CD4-positive, alpha-beta T cell (primary cell): Measurements from ENCODE around the gene DCLRE1B. TPM values are rescaled to one million over a fixed set of nuclear protein-coding genes. Genes with fewer than 3 reads are reported as not detected.

Experiments used
- ATAC-seq: fragments of 200-7000 bp; cut with Tn5 transposase; one replicate; pipeline ENCODE4 v1.10.0; 2022; ENCODE audit warnings: mild to moderate bottlenecking; ENCODE audit not compliant: poor library complexity
- CTCF ChIA-PET: fragments of 350-600 bp; sonication (Branson Sonifier 250); formaldehyde crosslinking; loops from one replicate; lab custom pipeline; 2021; ENCODE audit warnings: antibody characterized with exemption, inconsistent platforms; lab: Charles Lee
- POLR2A ChIA-PET: fragments of 350-600 bp; sonication (Branson Sonifier 250); formaldehyde crosslinking; loops from one replicate; lab custom pipeline; 2021; ENCODE audit warnings: antibody characterized with exemption, inconsistent platforms; lab: Charles Lee
- DNase-seq, 14 experiments: peaks; one replicate each; pipeline ENCODE4 v3.0.0-alpha.2; 2013 to 2020; ENCODE audit warnings: mixed read lengths in 2 of 14
- H3K27ac ChIP-seq, 2 donors: one replicate each; pipeline versions ENCODE4 v1.5.1 to v1.7.0; 2013; ENCODE audit warnings: low read length in 2 of 2, low read depth in 1 of 2, mild to moderate bottlenecking in 1 of 2
- H3K27me3 ChIP-seq, 2 experiments: 1 replicate in 1 of 2; 2 replicates in 1 of 2; pipeline versions ENCODE4 v1.6.1 to v1.7.0; 2013; ENCODE audit warnings: low read length in 2 of 2, control low read depth in 1 of 2, mild to moderate bottlenecking in 1 of 2, moderate library complexity in 1 of 2; ENCODE audit not compliant: insufficient read depth in 2 of 2, control insufficient read depth in 1 of 2
- H3K36me3 ChIP-seq: one replicate; pipeline ENCODE4 v1.6.1; 2013; ENCODE audit warnings: low read length, control low read depth; ENCODE audit not compliant: insufficient read depth
- H3K4me1 ChIP-seq: one replicate; pipeline ENCODE4 v1.6.1; 2013; ENCODE audit warnings: low read length, control low read depth; ENCODE audit not compliant: insufficient read depth
- H3K4me3 ChIP-seq: one replicate; pipeline ENCODE4 v1.5.1; 2013; ENCODE audit warnings: mild to moderate bottlenecking, low read length, moderate library complexity
- H3K9me3 ChIP-seq, 2 experiments: 1 replicate in 1 of 2; 2 replicates in 1 of 2; pipeline versions ENCODE4 v1.6.1 to v1.7.0; 2013; ENCODE audit warnings: low read length in 2 of 2, mild to moderate bottlenecking in 2 of 2, control low read depth in 1 of 2, moderate library complexity in 1 of 2; ENCODE audit not compliant: control insufficient read depth in 1 of 2, insufficient read depth in 1 of 2
- H3K27ac Mint-ChIP-seq: one replicate; pipeline ENCODE4 v1.8.0; 2020; ENCODE audit warnings: mixed read lengths
- H3K27me3 Mint-ChIP-seq: one replicate; pipeline ENCODE4 v1.8.0; 2021; ENCODE audit warnings: mixed read lengths
- H3K36me3 Mint-ChIP-seq: one replicate; pipeline ENCODE4 v1.8.0; 2021; ENCODE audit warnings: low read depth, mixed read lengths
- H3K4me1 Mint-ChIP-seq: one replicate; pipeline ENCODE4 v1.8.0; 2021; ENCODE audit warnings: low read depth, mixed read lengths
- H3K4me3 Mint-ChIP-seq: one replicate; pipeline ENCODE4 v1.8.0; 2020; ENCODE audit warnings: mild to moderate bottlenecking, mixed read lengths
- H3K9me3 Mint-ChIP-seq: one replicate; pipeline ENCODE4 v1.8.0; 2020; ENCODE audit warnings: mixed read lengths
- CTCF ChIP-seq: fragments of 200-600 bp; IDR thresholded peaks from one replicate; pipeline ENCODE4 v1.8.0; 2022; ENCODE audit warnings: antibody characterized with exemption, mild to moderate bottlenecking
- intact Hi-C, 2 experiments: fragments of 100-400 bp; cut with DNase I in 1 of 2; cut with micrococcal nuclease in 1 of 2; formaldehyde crosslinking; loops; one replicate each; pipeline versions ENCODE4 v1.15.1 to v1.9.0; 2023 to 2025; cut with DNase I, micrococcal nuclease
- total RNA-seq, 174 experiments: library from RNA in 2 of 174; stranded (reverse) in 2 of 174; gene quantifications; one replicate each; pipeline ENCODE4 v1.2.3 and lab custom pipeline; 2021 to 2026

The DCLRE1B gene
- total RNA-seq, 2 experiments from 2014 or later: 6.4 to 6.8 TPM

DNA sequence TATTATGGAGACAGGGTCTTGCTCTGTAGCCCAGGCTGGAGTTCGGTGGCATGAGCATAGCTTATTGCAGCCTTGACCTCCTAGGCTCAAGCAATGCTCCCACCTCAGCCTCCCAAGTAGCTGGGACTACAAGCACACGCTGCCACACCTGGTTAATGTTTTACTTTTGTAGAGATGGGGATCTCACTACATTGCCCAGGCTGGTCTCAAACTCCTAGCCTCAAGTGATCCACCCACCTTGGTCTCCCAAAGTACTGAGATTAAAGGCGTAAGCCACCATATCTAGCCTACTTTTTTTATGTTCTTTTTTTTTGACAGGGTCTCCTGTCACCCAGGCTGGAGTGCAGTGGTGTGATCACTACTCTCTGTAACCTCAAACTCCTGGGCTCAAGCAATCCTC is 11.9 kb upstream of the DCLRE1B start:
- peaks cover 5% of the 10 kb centered on the region for H3K4me1 Mint-ChIP-seq
- H3K4me3 Mint-ChIP-seq: no peak overlapping the region
- intact Hi-C loops: no loop called here
- H3K9me3 ChIP-seq: no peaks in the 10 kb centered on the region
- H3K36me3 Mint-ChIP-seq: peaks cover 46% of the 10 kb centered on the region
- POLR2A ChIA-PET: interaction anchor here (1.8 kb wide), 1 partner anchor 11 kb away, joined by 9 read pairs; the partner anchor contains the start of genes AP4B1 and DCLRE1B
- H3K27ac Mint-ChIP-seq: peak overlapping the region; percentile 13
- no peaks in the 10 kb centered on the region for H3K27me3 Mint-ChIP-seq
- TF ChIP-seq CTCF: no peak
- H3K4me3 ChIP-seq: no peak overlapping the region
- no peak overlapping the region for H3K27ac ChIP-seq
- no peaks in the 10 kb centered on the region for H3K27me3 ChIP-seq
- DNase-seq (no peak), ATAC-seq (no peak)
- peaks cover 44% of the 10 kb centered on the region for H3K36me3 ChIP-seq
- CTCF ChIA-PET: interaction anchor here (1.2 to 1.9 kb wide), 2 partner anchors 23 to 25 kb away, joined by 4 read pairs; no protein-coding TSS in a partner anchor
- H3K4me1 ChIP-seq: no peaks in the 10 kb centered on the region
- no peaks in the 10 kb centered on the region for H3K9me3 Mint-ChIP-seq

DNA sequence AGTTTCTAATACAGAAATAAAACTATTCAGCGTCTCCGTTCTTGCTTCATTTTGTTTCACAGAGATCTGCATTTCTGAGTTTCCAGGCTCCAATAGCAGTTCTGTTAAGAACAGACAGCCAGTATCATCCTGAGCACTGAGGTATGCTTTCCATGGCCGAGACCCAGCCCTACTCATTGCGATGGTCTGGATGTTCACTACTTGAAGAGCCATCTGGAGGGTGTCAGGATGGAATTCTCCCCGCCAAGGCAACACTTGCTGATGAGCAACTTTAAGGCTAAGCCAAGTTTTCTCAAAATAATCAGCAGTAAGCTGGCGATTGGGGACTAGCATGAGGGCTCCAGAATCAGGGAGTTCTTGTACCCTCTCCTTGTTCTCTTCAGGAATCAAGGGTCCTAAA is 10.0 kb upstream of the DCLRE1B start:
- no peaks in the 10 kb centered on the region for H3K4me1 ChIP-seq
- POLR2A ChIA-PET: interaction anchor here (2.2 kb wide), 1 partner anchor 9 kb away, joined by 8 read pairs; the partner anchor contains the start of gene AP4B1
- TF ChIP-seq CTCF: no peak
- Mint-ChIP-seq H3K27ac (peak overlapping the region; percentile 5), H3K4me1 (peaks cover 14% of the 10 kb centered on the region), H3K36me3 (peaks cover 65% of the 10 kb centered on the region), H3K9me3 (no peaks in the 10 kb centered on the region), H3K4me3 (no peak overlapping the region), H3K27me3 (no peaks in the 10 kb centered on the region)
- H3K27me3 ChIP-seq: no peaks in the 10 kb centered on the region
- H3K4me3 ChIP-seq: no peak overlapping the region
- H3K9me3 ChIP-seq: no peaks in the 10 kb centered on the region
- DNase-seq (no peak), ATAC-seq (no peak)
- CTCF ChIA-PET: no interaction called here
- no peak overlapping the region for H3K27ac ChIP-seq
- intact Hi-C loops: no loop called here
- H3K36me3 ChIP-seq: peaks cover 61% of the 10 kb centered on the region

- TF ChIP-seq CTCF: no peak
- POLR2A ChIA-PET: interaction anchor here (2.2 kb wide), 1 partner anchor 8 kb away, joined by 8 read pairs; the partner anchor contains the start of gene AP4B1
- CTCF ChIA-PET: interaction anchor here (1.2 kb wide), 1 partner anchor 34 kb away, joined by 3 read pairs; the partner anchor contains the start of gene HIPK1
- peaks cover 73% of the 10 kb centered on the region for H3K36me3 Mint-ChIP-seq
- no peaks in the 10 kb centered on the region for H3K27me3 Mint-ChIP-seq
- Histone ChIP-seq H3K27me3 (no peaks in the 10 kb centered on the region), H3K4me3 (no peak overlapping the region), H3K36me3 (peaks cover 67% of the 10 kb centered on the region), H3K9me3 (no peaks in the 10 kb centered on the region), H3K4me1 (no peaks in the 10 kb centered on the region), H3K27ac (no peak overlapping the region)
- no peak for ATAC-seq
- intact Hi-C loops: no loop called here
- no peak for DNase-seq
- H3K27ac Mint-ChIP-seq: peak overlapping the region; percentile 5
- H3K9me3 Mint-ChIP-seq: no peaks in the 10 kb centered on the region
- H3K4me1 Mint-ChIP-seq: peaks cover 16% of the 10 kb centered on the region
- no peak overlapping the region for H3K4me3 Mint-ChIP-seq
Measured at GRCh38 chr1:113895961-113896360, 9.2 kb upstream of the DCLRE1B start.
